Cardiac ventricle fibroblast (primary cell): Measurements from ENCODE around the gene NXNL2. TPM values are rescaled to one million over a fixed set of nuclear protein-coding genes. Genes with fewer than 3 reads are reported as not detected.

ENCODE experiments used
- total RNA-seq: library from RNA; depleted of rRNA; stranded (reverse); fragments of >200 nt; gene quantifications from 2 replicates; pipeline ENCODE4 v1.2.3, GENCODE V29; 2015

Gene NXNL2
- total RNA-seq, result not detected in 2 replicates

DNA sequence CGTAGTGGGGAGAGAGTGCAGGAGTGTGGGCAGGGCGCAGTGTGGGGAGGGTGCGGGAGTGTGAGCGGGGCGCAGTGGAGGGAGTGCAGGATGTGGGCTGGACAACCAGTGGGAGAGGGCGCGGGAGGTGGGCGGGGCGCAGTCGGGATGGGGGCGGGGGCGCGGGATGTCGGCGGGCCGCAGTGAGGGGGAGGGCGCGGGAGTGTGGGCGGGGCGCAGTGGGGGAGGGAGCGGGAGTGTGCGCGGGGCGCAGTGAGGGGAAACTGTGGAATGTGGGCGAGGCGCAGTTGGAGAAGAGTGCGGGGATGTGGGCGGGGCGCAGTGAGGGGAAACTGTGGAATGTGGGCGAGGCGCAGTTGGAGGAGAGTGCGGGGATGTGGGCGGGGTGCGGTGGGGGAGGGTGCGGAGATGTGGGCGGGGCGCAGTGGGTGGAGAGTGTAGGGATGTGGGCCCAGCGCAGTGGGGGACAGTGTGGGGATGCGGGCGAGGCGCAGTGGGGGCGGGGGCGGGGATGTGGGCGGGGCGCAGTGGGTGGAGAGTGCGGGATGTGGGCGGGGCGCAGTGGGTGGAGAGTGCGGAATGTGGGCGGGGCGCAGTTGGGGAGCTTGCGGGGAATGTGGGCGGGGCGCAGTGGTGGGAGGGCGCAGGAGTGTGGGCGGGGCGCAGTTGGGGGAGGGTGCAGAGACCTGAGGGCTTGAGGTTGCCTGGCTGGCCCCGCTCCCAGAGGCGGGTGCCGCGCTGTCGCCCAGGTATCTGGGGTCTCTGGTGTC, at the start of gene NXNL2:
Gene NXNL2, plus strand, starts transcription at position 723 of the 770 bp plus-strand sequence. CDS start 257 bp downstream, outside the sequence.

Other genes with a start within 250 kb of the NXNL2 start
- gene SPIN1, start 146.7 kb upstream of the NXNL2 start, total RNA-seq, result 37.8 and 43.5 TPM in 2 replicates